HCT116 (cell line): ENCODE measurements around the gene CSF1R. TPM values are rescaled to one million over a fixed set of nuclear protein-coding genes. Genes with fewer than 3 reads are reported as not detected.

Experiments
- ATAC-seq: fragments of 200-7000 bp; cut with Tn5 transposase; 2 replicates; pipeline ENCODE4 v1.9.1; 2020; ENCODE audit warnings: mild to moderate bottlenecking, moderate library complexity
- BruUV-seq: library from RNA; stranded (reverse); fragments of 400-500 nt; replicated peaks from 2 replicates; lab custom pipeline; 2021; lab: Mats Ljungman, UMichigan
- CTCF ChIA-PET: fragments of 300-600 bp; sonication (Branson Sonifier 250); formaldehyde crosslinking; loops from one replicate; lab custom pipeline; 2021; ENCODE audit warnings: antibody characterized with exemption; lab: Charles Lee
- POLR2A ChIA-PET: fragments of 300-600, 350-600 bp; sonication (Branson Sonifier 250); formaldehyde crosslinking; loops from one replicate; lab custom pipeline; 2021; ENCODE audit warnings: antibody characterized with exemption; lab: Charles Lee
- RAD21 ChIA-PET, 2 experiments: fragments of 300-600 bp; sonication (Branson Sonifier 250); formaldehyde crosslinking; loops; one replicate each; lab custom pipeline; 2023; ENCODE audit warnings: low total read pairs in 2 of 2; ENCODE audit not compliant: uncharacterized antibody in 2 of 2, unreplicated experiment in 2 of 2, low non-redundant PET in 1 of 2; lab: Charles Lee
- DNase-seq: peaks from one replicate; pipeline ENCODE4 v3.0.0-alpha.2; 2010; ENCODE audit warnings: low read depth, low spot score
- H2AFZ ChIP-seq: fragments of 200-600 bp; shearing (Covaris generic), sonication (generic); 2 replicates; pipeline ENCODE4 v1.6.1; 2017; ENCODE audit warnings: low read depth, mixed run types, mixed read lengths, antibody characterized with exemption, low read length; ENCODE audit not compliant: poor library complexity, severe bottlenecking
- H3K27ac ChIP-seq: 2 replicates; pipeline ENCODE4 v1.5.1; 2012; ENCODE audit warnings: low read depth, low read length
- H3K27me3 ChIP-seq: fragments of 200-600 bp; sonication (generic); 2 replicates; pipeline ENCODE4 v1.6.1; 2016; ENCODE audit warnings: mixed run types, low read length, mixed read lengths; ENCODE audit not compliant: insufficient read depth
- H3K36me3 ChIP-seq, 2 experiments: fragments of 200-500 bp in 1 of 2; fragments of 200-600 bp in 1 of 2; sonication (Bioruptor generic) in 1 of 2; sonication (generic) in 1 of 2; 2 replicates each; pipeline versions ENCODE4 v1.5.1 to v1.6.1; 2014 to 2016; ENCODE audit warnings: low read length in 2 of 2, inconsistent platforms in 1 of 2, mixed read lengths in 1 of 2, mixed run types in 1 of 2; ENCODE audit not compliant: insufficient read depth in 2 of 2, control insufficient read depth in 1 of 2
- H3K4me1 ChIP-seq, 2 experiments: fragments of 200-600 bp in 1 of 2; sonication (generic) in 1 of 2; 2 replicates each; pipeline versions ENCODE4 v1.5.1 to v1.6.1; 2012 to 2017; ENCODE audit warnings: low read length in 2 of 2, inconsistent platforms in 1 of 2, mild to moderate bottlenecking in 1 of 2, mixed read lengths in 1 of 2, mixed run types in 1 of 2, moderate library complexity in 1 of 2; ENCODE audit not compliant: insufficient read depth in 2 of 2, control insufficient read depth in 1 of 2
- H3K4me2 ChIP-seq: fragments of 200-600 bp; sonication (generic); 2 replicates; pipeline ENCODE4 v1.6.1; 2017; ENCODE audit warnings: mixed run types, low read length, mixed read lengths
- H3K4me3 ChIP-seq, 2 experiments: fragments of 200-600 bp in 1 of 2; sonication (generic) in 1 of 2; replicated peaks in 1 of 2; 2 replicates each; pipeline ENCODE4 v1.5.1; 2011 to 2016; ENCODE audit warnings: low read length in 2 of 2, control low read depth in 1 of 2, low read depth in 1 of 2, mild to moderate bottlenecking in 1 of 2, mixed read lengths in 1 of 2, mixed run types in 1 of 2
- H3K79me2 ChIP-seq: fragments of 200-600 bp; sonication (generic); 2 replicates; pipeline ENCODE4 v1.6.1; 2017; ENCODE audit warnings: mild to moderate bottlenecking, mixed run types, low read length, moderate library complexity, mixed read lengths; ENCODE audit not compliant: insufficient read depth
- H3K9ac ChIP-seq: fragments of 200-600 bp; sonication (generic); 2 replicates; pipeline ENCODE4 v1.6.1; 2016; ENCODE audit warnings: low read length, mixed read lengths
- H3K9me2 ChIP-seq: fragments of 200-600 bp; sonication (generic), shearing (Covaris generic); 2 replicates; pipeline ENCODE4 v1.6.1; 2017; ENCODE audit warnings: mixed run types, mild to moderate bottlenecking, moderate library complexity; ENCODE audit not compliant: insufficient read depth
- H3K9me3 ChIP-seq, 2 experiments: fragments of 200-500 bp in 1 of 2; fragments of 200-600 bp in 1 of 2; sonication (Bioruptor generic) in 1 of 2; sonication (generic) in 1 of 2; 2 replicates each; pipeline ENCODE4 v1.6.1; 2014 to 2017; ENCODE audit warnings: low read length in 2 of 2, mixed read lengths in 2 of 2, inconsistent platforms in 1 of 2, low read depth in 1 of 2, mild to moderate bottlenecking in 1 of 2, mixed run types in 1 of 2, moderate library complexity in 1 of 2; ENCODE audit not compliant: control insufficient read depth in 1 of 2, insufficient read depth in 1 of 2
- H4K20me1 ChIP-seq: fragments of 200-600 bp; sonication (generic), shearing (Covaris generic); 2 replicates; pipeline ENCODE4 v1.6.1; 2017; ENCODE audit warnings: mixed run types, mild to moderate bottlenecking, moderate library complexity; ENCODE audit not compliant: insufficient read depth
- CTCF ChIP-seq, 3 experiments: fragments of 200-600 bp in 1 of 3; sonication (generic) in 1 of 3; IDR thresholded peaks in 2 of 3; conservative IDR thresholded peaks in 1 of 3; 2 replicates each; pipeline ENCODE4 v1.5.1; 2012 to 2017; ENCODE audit warnings: low read depth in 2 of 3, low read length in 2 of 3, antibody characterized with exemption in 1 of 3, borderline replicate concordance in 1 of 3, control low read depth in 1 of 3, mild to moderate bottlenecking in 1 of 3, mixed read lengths in 1 of 3, mixed run types in 1 of 3, moderate library complexity in 1 of 3; ENCODE audit not compliant: insufficient read depth in 1 of 3
- ELF1 ChIP-seq: IDR thresholded peaks from 2 replicates; pipeline ENCODE4 v1.6.1; 2012; ENCODE audit warnings: low read depth, borderline replicate concordance
- FOSL1 ChIP-seq: IDR thresholded peaks from 2 replicates; pipeline ENCODE4 v1.6.1; 2012; ENCODE audit warnings: low read depth
- REST ChIP-seq: IDR thresholded peaks from 2 replicates; pipeline ENCODE4 v1.6.1; 2012; ENCODE audit warnings: low read depth
- SRF ChIP-seq: IDR thresholded peaks from 2 replicates; pipeline ENCODE4 v1.6.1; 2012; ENCODE audit warnings: low read depth
- TCF7L2 ChIP-seq: IDR thresholded peaks from 2 replicates; pipeline ENCODE4 v1.7.0; 2011; ENCODE audit warnings: borderline replicate concordance, inconsistent platforms; ENCODE audit not compliant: insufficient read depth, insufficient read length; ENCODE audit errors: extremely low read depth
- ZFX ChIP-seq: fragments of 450-650 bp; IDR thresholded peaks from 2 replicates; pipeline ENCODE4 v1.6.1; 2017
- intact Hi-C: fragments of 100-400 bp; cut with micrococcal nuclease; formaldehyde crosslinking; loops from 2 replicates; pipeline ENCODE4 v1.10.0; 2022
- total RNA-seq: library from RNA; stranded (reverse); gene quantifications from one replicate; pipeline ENCODE4 v1.2.1, GENCODE V29; 2021; ENCODE audit not compliant: unreplicated experiment
- TF ChIP-seq, protein P1 (sequence below): IDR thresholded peaks from 2 replicates; pipeline ENCODE4 v1.6.1; 2012

The CSF1R gene
- total RNA-seq, 1 experiment from 2014 or later = 0.17 TPM

DNA sequence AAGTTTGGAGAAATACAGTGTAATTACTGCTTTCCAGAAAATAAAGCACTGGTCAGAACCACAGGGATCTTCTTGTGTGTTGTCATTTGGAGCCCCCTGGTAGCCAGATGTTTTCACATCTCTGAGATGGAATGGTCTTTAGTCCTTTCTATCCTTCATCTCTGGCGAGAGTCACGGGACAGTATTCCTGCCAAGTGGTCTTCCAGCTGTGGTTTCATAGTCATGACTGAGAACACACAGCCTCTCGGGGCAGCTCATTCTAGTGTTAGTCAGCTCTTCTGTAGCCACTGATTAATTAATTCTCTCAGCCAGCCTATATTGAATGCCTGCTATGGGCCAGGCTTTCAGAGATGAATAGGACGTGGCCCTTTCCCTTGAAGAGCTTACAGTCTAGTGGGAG is 51.7 kb downstream of the CSF1R start:
- H3K9ac ChIP-seq = no peak overlapping the region
- no peak overlapping the region for H3K27ac ChIP-seq
- no peaks in the 10 kb centered on the region for H3K9me3 ChIP-seq
- H3K27me3 ChIP-seq = no peaks in the 10 kb centered on the region
- no peaks in the 10 kb centered on the region; the same call in 1 of the 2 replicates for H4K20me1 ChIP-seq
- 0 out of 2 replicates have a peak, but pooled peaks cover 23% of the 10 kb centered on the region for H3K79me2 ChIP-seq
- ATAC-seq = no peak
- TF ChIP-seq TCF7L2 (no peak), FOSL1 (no peak), SRF (no peak), REST (no peak), ELF1 (no peak)
- TF ChIP-seq, protein P1, sequence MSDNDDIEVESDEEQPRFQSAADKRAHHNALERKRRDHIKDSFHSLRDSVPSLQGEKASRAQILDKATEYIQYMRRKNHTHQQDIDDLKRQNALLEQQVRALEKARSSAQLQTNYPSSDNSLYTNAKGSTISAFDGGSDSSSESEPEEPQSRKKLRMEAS = no peak
- TF ChIP-seq, all 23 proteins: peak for 0
- Histone ChIP-seq H3K9me2 (no peaks in the 10 kb centered on the region), H3K4me3 (no peak overlapping the region), H3K4me2 (no peak overlapping the region), H3K4me1 (no peaks in the 10 kb centered on the region), H3K36me3 (peaks cover 64 to 86% of the 10 kb centered on the region in 2 experiments), H2AFZ (no peak overlapping the region)
- intact Hi-C loops = no loop called here
- ChIA-PET RAD21 (no interaction called here), POLR2A (interaction anchor here (0.7 kb wide), 1 partner anchor 13 kb away, joined by 4 read pairs; no protein-coding TSS in a partner anchor), CTCF (no interaction called here)
- no peak for DNase-seq
- BruUV-seq = no TSS peak

DNA sequence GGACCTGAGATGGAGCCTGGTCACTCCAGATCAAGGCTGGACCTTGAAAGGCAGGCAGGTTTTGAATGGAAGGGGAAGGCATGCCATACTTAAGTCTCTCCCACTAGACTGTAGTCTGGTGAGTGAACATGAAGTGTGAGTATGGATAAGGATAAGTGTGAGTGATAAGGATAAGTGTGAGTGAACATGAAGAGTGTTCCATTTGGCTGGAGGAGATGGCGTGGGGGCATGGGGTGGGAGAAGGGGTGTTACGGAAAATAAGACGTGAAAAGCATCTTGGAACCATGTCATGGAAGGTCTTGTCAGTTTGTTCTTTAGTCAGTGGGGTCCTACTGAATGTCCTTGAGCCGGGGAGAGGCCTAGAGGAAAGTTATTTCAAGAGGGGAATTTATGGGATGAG is 53.0 kb downstream of the CSF1R start:
- DNase-seq (no peak), ATAC-seq (no peak)
- Histone ChIP-seq H3K79me2 (0 out of 2 replicates have a peak, but pooled peaks cover 15% of the 10 kb centered on the region), H3K4me3 (no peak overlapping the region), H3K9ac (no peak overlapping the region), H3K9me2 (no peaks in the 10 kb centered on the region), H4K20me1 (no peaks in the 10 kb centered on the region), H3K36me3 (peaks cover 60 to 80% of the 10 kb centered on the region in 2 experiments), H3K4me1 (no peaks in the 10 kb centered on the region), H3K4me2 (no peak overlapping the region), H3K27ac (no peak overlapping the region), H3K27me3 (no peaks in the 10 kb centered on the region), H3K9me3 (no peaks in the 10 kb centered on the region), H2AFZ (no peak overlapping the region)
- RAD21 ChIA-PET = no interaction called here
- intact Hi-C loops = no loop called here
- no TSS peak for BruUV-seq
- CTCF ChIA-PET = no interaction called here
- POLR2A ChIA-PET = no interaction called here
- TF ChIP-seq TCF7L2 (no peak), REST (no peak), ZFX (no peak), CTCF (IDR thresholded peaks at IDR 0.05 in 2 of 3, conservative IDR thresholded peaks at IDR 0.05 in 1 of 3; ENCODE audit: borderline replicate concordance in 1 of 3, insufficient read depth in 1 of 3, low read depth in 2 of 3, low read length in 2 of 3) (no peak)
